ENCODE measurements around the gene PAN3.
"Not testable (repeated sequence)": the region's sequence is repeated elsewhere in the genome, so short reads cannot be mapped to it uniquely, and the experiment has no call there.

Gene PAN3

GRCh38 chr13:28138012-28138755, at the start of gene PAN3:
PAN3 (plus strand) TSS chr13:28138545; CDS start chr13:28138658, 113 bp downstream.
- CTCF ChIA-PET, result no interaction called here
- peaks cover 50% of the 10 kb centered on the region for H3K4me1 Mint-ChIP-seq
- no peaks in the 10 kb centered on the region for H3K9me3 Mint-ChIP-seq
- peak within 1 kb of the TSS; percentile 95 for H3K4me3 Mint-ChIP-seq
- H3K36me3 Mint-ChIP-seq, result peaks cover 14% of the 10 kb centered on the region
- no peaks in the 10 kb centered on the region for H3K27me3 Mint-ChIP-seq
- DNase-seq, result peak; percentile 94
- peak within 1 kb of the TSS; percentile 98 for H3K27ac Mint-ChIP-seq

GRCh38 chr13:28089065-28089464, 49.3 kb upstream of the PAN3 start:
- H3K27me3 Mint-ChIP-seq, result peaks cover 10% of the 10 kb centered on the region
- H3K27ac Mint-ChIP-seq, result no peak overlapping the region
- CTCF ChIA-PET, result no interaction called here

GRCh38 chr13:28092431-28092830, 45.9 kb upstream of the PAN3 start:
- Mint-ChIP-seq H3K27me3 (peaks cover 38% of the 10 kb centered on the region), H3K4me3 (no peak overlapping the region), H3K27ac (no peak overlapping the region), H3K4me1 (no peaks in the 10 kb centered on the region), H3K36me3 (no peaks in the 10 kb centered on the region), H3K9me3 (no peaks in the 10 kb centered on the region)
- DNase-seq, result no peak
- CTCF ChIA-PET, result no interaction called here

More at GRCh38 chr13:28089065-28089464, 49.3 kb upstream of the PAN3 start:
- H3K4me1 Mint-ChIP-seq, result no peaks in the 10 kb centered on the region
- no peak overlapping the region for H3K4me3 Mint-ChIP-seq
- no peaks in the 10 kb centered on the region for H3K9me3 Mint-ChIP-seq
- H3K36me3 Mint-ChIP-seq, result no peaks in the 10 kb centered on the region
- DNase-seq, result no peak

GRCh38 chr13:28093881-28094280, 44.5 kb upstream of the PAN3 start:
- Mint-ChIP-seq H3K9me3 (no peaks in the 10 kb centered on the region), H3K36me3 (no peaks in the 10 kb centered on the region), H3K4me3 (no peak overlapping the region), H3K27ac (no peak overlapping the region), H3K4me1 (no peaks in the 10 kb centered on the region), H3K27me3 (peaks cover 51% of the 10 kb centered on the region)
- no peak for DNase-seq
- CTCF ChIA-PET, result no interaction called here

GRCh38 chr13:28094306-28094705, 44.0 kb upstream of the PAN3 start:
- Mint-ChIP-seq H3K36me3 (no peaks in the 10 kb centered on the region), H3K4me3 (no peak overlapping the region), H3K9me3 (no peaks in the 10 kb centered on the region), H3K27me3 (peaks cover 54% of the 10 kb centered on the region), H3K4me1 (peaks cover under 1% of the 10 kb centered on the region), H3K27ac (no peak overlapping the region)
- CTCF ChIA-PET, result no interaction called here
- no peak for DNase-seq

GRCh38 chr13:28097503-28097902, 40.8 kb upstream of the PAN3 start:
- Mint-ChIP-seq H3K27me3 (peaks cover 86% of the 10 kb centered on the region), H3K4me1 (peaks cover 11% of the 10 kb centered on the region)

GRCh38 chr13:28099396-28100149, 38.8 kb upstream of the PAN3 start:
- Mint-ChIP-seq H3K27me3 (peaks cover 88% of the 10 kb centered on the region), H3K36me3 (no peaks in the 10 kb centered on the region), H3K4me3 (peak overlapping the region; percentile 61), H3K9me3 (no peaks in the 10 kb centered on the region), H3K27ac (no peak overlapping the region), H3K4me1 (peaks cover 11% of the 10 kb centered on the region)
- no peak for DNase-seq
- CTCF ChIA-PET, result no interaction called here

More at GRCh38 chr13:28097503-28097902, 40.8 kb upstream of the PAN3 start:
- no peak overlapping the region for H3K4me3 Mint-ChIP-seq
- no peak for DNase-seq
- CTCF ChIA-PET, result no interaction called here
- no peaks in the 10 kb centered on the region for H3K36me3 Mint-ChIP-seq
- H3K27ac Mint-ChIP-seq, result no peak overlapping the region
- no peaks in the 10 kb centered on the region for H3K9me3 Mint-ChIP-seq

GRCh38 chr13:28100150-28101121, 37.9 kb upstream of the PAN3 start, which contains the start of gene FLT3:
FLT3 (minus strand) TSS chr13:28100576; CDS start chr13:28100510, 66 bp downstream.
- DNase-seq, result peak; percentile 62
- H3K9me3 Mint-ChIP-seq, result no peaks in the 10 kb centered on the region
- no peak within 1 kb of the TSS for H3K27ac Mint-ChIP-seq
- H3K4me3 Mint-ChIP-seq, result peak within 1 kb of the TSS; percentile 61
- H3K27me3 Mint-ChIP-seq, result peaks cover 82% of the 10 kb centered on the region
- CTCF ChIA-PET, result no interaction called here
- peaks cover 11% of the 10 kb centered on the region for H3K4me1 Mint-ChIP-seq
- no peaks in the 10 kb centered on the region for H3K36me3 Mint-ChIP-seq

- CTCF ChIA-PET, DNase-seq, H3K27ac Mint-ChIP-seq, H3K9me3 Mint-ChIP-seq, H3K36me3 Mint-ChIP-seq, H3K4me3 Mint-ChIP-seq: not testable (repeated sequence)
- Mint-ChIP-seq H3K27me3 (peaks cover 68% of the 10 kb centered on the region), H3K4me1 (peaks cover 11% of the 10 kb centered on the region)
Observed at GRCh38 chr13:28101886-28102285, 36.5 kb upstream of the PAN3 start.

- H3K27ac Mint-ChIP-seq, result no peak overlapping the region
- DNase-seq, result no peak
- no peaks in the 10 kb centered on the region for H3K36me3 Mint-ChIP-seq
- no peaks in the 10 kb centered on the region for H3K9me3 Mint-ChIP-seq
- H3K27me3 Mint-ChIP-seq, result peaks cover 26% of the 10 kb centered on the region
- no peaks in the 10 kb centered on the region for H3K4me1 Mint-ChIP-seq
- no peak overlapping the region for H3K4me3 Mint-ChIP-seq
- CTCF ChIA-PET, result no interaction called here
Observed at GRCh38 chr13:28106976-28107375, 31.4 kb upstream of the PAN3 start.

GRCh38 chr13:28110414-28110813, 27.9 kb upstream of the PAN3 start:
- CTCF ChIA-PET, result interaction anchor here (0.6 kb wide), 1 partner anchor 39 kb away, joined by 3 read pairs; no protein-coding TSS in a partner anchor
- no peaks in the 10 kb centered on the region for H3K4me1 Mint-ChIP-seq
- DNase-seq, result no peak
- H3K27me3 Mint-ChIP-seq, result peaks cover 5% of the 10 kb centered on the region
- H3K36me3 Mint-ChIP-seq, result no peaks in the 10 kb centered on the region
- H3K27ac Mint-ChIP-seq, result no peak overlapping the region
- no peaks in the 10 kb centered on the region for H3K9me3 Mint-ChIP-seq
- no peak overlapping the region for H3K4me3 Mint-ChIP-seq

GRCh38 chr13:28116736-28117135, 21.6 kb upstream of the PAN3 start:
- CTCF ChIA-PET, result no interaction called here
- Mint-ChIP-seq H3K27ac (no peak overlapping the region), H3K36me3 (no peaks in the 10 kb centered on the region), H3K4me1 (no peaks in the 10 kb centered on the region), H3K9me3 (no peaks in the 10 kb centered on the region), H3K27me3 (peaks cover 20% of the 10 kb centered on the region), H3K4me3 (no peak overlapping the region)
- DNase-seq, result no peak

GRCh38 chr13:28117689-28118377, 20.5 kb upstream of the PAN3 start:
- CTCF ChIA-PET, result no interaction called here
- Mint-ChIP-seq H3K27ac (no peak overlapping the region), H3K4me1 (peaks cover 6% of the 10 kb centered on the region), H3K27me3 (peaks cover 20% of the 10 kb centered on the region), H3K9me3 (no peaks in the 10 kb centered on the region), H3K4me3 (no peak overlapping the region), H3K36me3 (no peaks in the 10 kb centered on the region)
- DNase-seq, result no peak

Measured in activated naive CD4-positive, alpha-beta T cell treated with anti-CD3 and anti-CD28 coated beads, Interleukin-2, amount 10 ng/mL, durations not matched to agents 7 days and 5 days (primary cell).